IPS DF 6.9 (cell line): ENCODE results near the gene MYO18B.

Source experiments
- DNase-seq: peaks from one replicate; pipeline ENCODE4 v3.0.0-alpha.2; 2013; ENCODE audit warnings: low read depth, low spot score
- H3K27ac ChIP-seq: one replicate; pipeline ENCODE4 v1.5.1; 2013; ENCODE audit warnings: low read length, control low read depth
- H3K27me3 ChIP-seq: 2 replicates; pipeline ENCODE4 v1.6.1; 2013; ENCODE audit warnings: mild to moderate bottlenecking, low read length; ENCODE audit not compliant: control insufficient read depth, insufficient read depth
- H3K36me3 ChIP-seq: 2 replicates; pipeline ENCODE4 v1.6.1; 2013; ENCODE audit warnings: low read length; ENCODE audit not compliant: control insufficient read depth, insufficient read depth
- H3K4me1 ChIP-seq: 2 replicates; pipeline ENCODE4 v1.6.1; 2013; ENCODE audit warnings: low read length; ENCODE audit not compliant: control insufficient read depth, insufficient read depth
- H3K4me3 ChIP-seq: 2 replicates; pipeline ENCODE4 v1.5.1; 2013; ENCODE audit warnings: mild to moderate bottlenecking, low read length
- H3K9me3 ChIP-seq: 2 replicates; pipeline ENCODE4 v1.6.1; 2013; ENCODE audit warnings: low read length, inconsistent platforms; ENCODE audit not compliant: control insufficient read depth, insufficient read depth
- whole genome bisulfite sequencing: extraction: QIAGEN DNeasy Blood & Tissue Kit; methylation state at CpG from one replicate; pipeline ENCODE4 v1.1.7; 2013; ENCODE audit warnings: mixed read lengths, missing lambda C conversion rate; ENCODE audit not compliant: insufficient read length, insufficient coverage; 5-methylcytosine and 5-hydroxymethylcytosine counted together

MYO18B gene, protein sequence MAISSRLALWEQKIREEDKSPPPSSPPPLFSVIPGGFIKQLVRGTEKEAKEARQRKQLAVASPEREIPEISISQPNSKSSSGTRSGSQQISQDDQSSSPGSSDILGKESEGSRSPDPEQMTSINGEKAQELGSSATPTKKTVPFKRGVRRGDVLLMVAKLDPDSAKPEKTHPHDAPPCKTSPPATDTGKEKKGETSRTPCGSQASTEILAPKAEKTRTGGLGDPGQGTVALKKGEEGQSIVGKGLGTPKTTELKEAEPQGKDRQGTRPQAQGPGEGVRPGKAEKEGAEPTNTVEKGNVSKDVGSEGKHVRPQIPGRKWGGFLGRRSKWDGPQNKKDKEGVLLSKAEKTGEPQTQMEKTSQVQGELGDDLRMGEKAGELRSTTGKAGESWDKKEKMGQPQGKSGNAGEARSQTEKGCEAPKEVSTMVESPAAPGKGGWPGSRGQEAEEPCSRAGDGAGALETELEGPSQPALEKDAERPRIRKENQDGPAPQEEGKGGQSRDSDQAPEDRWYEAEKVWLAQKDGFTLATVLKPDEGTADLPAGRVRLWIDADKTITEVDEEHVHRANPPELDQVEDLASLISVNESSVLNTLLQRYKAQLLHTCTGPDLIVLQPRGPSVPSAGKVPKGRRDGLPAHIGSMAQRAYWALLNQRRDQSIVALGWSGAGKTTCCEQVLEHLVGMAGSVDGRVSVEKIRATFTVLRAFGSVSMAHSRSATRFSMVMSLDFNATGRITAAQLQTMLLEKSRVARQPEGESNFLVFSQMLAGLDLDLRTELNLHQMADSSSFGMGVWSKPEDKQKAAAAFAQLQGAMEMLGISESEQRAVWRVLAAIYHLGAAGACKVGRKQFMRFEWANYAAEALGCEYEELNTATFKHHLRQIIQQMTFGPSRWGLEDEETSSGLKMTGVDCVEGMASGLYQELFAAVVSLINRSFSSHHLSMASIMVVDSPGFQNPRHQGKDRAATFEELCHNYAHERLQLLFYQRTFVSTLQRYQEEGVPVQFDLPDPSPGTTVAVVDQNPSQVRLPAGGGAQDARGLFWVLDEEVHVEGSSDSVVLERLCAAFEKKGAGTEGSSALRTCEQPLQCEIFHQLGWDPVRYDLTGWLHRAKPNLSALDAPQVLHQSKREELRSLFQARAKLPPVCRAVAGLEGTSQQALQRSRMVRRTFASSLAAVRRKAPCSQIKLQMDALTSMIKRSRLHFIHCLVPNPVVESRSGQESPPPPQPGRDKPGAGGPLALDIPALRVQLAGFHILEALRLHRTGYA (N-terminal part only)

DNA sequence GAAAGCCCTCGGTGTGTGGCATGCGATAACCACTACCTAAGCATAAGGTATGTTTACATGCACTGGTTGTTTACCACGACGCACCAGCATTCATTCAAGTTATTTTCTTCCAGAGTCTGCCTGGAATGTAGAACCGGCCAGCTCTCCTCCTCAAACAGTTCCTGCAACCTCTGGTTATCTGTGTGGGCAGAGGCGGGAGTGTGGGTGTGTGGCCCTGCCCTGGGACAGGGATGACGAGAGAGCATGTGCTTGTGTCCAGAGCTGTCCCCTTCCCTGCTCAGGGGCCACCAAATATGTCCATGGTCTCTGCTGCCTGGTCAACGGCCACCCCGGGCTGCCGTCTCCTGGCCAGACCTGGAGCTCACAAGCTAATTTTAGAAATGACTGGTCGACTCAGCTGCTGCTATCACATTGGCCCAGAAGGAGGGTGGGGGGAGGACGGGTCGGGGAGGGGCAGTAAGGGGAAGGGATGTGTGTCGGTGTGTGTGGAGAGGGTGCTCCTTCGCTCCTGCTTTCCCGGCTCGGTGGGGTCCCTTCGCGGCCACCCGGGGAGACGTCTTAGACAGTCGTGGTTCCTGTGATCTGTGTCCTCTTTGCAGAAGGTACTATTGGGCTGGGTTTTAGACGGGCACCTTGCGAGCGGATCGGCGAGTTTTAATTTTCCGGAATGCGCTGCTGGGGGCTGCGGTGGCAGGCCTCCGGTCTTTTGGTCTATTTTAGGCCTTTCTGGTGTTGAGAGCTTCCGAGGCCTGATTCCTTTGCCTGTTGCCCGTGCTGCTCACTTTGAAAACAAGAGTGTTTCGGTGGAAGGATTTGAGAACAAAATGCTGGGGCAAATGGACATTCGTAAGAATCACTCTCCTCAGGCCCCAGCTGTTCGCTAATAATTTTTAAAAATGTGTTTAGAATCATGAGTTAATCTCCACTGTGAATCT is at the start of gene MYO18B:
TSS of gene MYO18B (plus strand) at position 497 of the 935 bp plus-strand sequence. CDS start 18,905 bp downstream, outside the sequence.
- DNase-seq: no peak
- H3K9me3 ChIP-seq: no peaks in the 10 kb centered on the region
- H3K36me3 ChIP-seq: no peaks in the 10 kb centered on the region
- WGBS: no CpG with 5 or more reads among the region's 36 CpGs
- H3K27me3 ChIP-seq: no peaks in the 10 kb centered on the region
- no peak within 1 kb of the TSS for H3K27ac ChIP-seq
- no peak within 1 kb of the TSS for H3K4me3 ChIP-seq
- H3K4me1 ChIP-seq: no peaks in the 10 kb centered on the region

DNA sequence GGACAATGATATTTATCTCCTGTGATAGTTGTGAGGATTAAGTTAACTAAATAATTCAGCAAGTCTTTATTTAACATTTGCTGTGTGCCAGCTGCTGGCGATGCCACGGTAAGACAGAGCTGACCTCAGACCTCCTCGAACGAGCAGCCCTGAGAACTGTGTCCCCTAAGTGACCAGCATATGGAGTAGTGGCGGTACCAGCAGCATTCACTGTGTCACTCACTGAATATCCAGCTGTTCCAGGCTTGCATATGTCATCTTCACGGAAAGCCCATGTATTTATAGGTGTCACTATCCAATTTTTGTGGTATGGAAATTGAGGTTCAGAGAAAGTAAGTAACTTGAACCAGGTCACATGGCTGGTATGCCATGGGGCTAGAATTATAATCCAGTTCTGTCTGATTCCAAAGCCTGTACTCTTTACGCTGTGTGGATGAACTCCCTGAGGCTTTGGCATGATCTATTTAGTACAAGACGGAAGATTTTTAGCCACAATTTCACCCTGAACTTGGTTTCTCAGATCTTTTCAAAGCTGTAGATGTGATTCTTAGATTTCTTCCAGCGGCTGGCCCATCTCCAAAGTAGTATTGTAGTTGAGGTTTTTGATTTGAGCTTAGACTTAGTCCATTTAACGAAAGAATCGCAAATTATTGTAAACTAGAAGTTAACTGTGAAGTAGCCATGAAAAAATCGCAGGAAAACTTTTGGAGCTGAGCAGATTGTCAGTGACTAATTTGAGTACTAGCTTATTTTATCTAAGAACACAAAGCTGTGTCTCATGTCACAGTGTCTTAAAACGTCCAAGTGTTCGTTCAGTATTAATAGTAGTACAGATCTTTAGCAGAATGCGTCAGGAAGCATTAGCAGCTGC is 49.4 kb upstream of the MYO18B start:
- Histone ChIP-seq H3K9me3 (no peaks in the 10 kb centered on the region), H3K4me1 (no peaks in the 10 kb centered on the region), H3K4me3 (no peak overlapping the region), H3K27ac (no peak overlapping the region), H3K27me3 (no peaks in the 10 kb centered on the region), H3K36me3 (no peaks in the 10 kb centered on the region; the same call in 1 of the 2 replicates)
- no peak for DNase-seq
- no CpG with 5 or more reads among the region's 15 CpGs for WGBS

DNA sequence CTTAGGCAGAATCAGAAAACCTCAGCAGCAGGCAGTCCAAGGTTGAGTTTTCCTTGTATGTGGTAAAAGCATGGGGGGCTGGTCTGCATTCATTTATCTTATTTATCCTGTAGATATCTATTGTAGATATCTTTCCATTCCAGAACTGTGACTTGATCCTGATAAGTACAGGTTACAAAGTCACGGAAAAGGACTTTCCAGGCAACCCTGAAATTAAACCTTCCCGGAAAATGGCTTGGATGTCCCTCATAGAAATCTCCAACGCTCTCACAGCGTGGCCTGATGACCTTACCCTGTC is 48.8 kb upstream of the MYO18B start:
- H3K36me3 ChIP-seq: no peaks in the 10 kb centered on the region; the same call in 1 of the 2 replicates
- no peaks in the 10 kb centered on the region for H3K4me1 ChIP-seq
- WGBS: no CpG with 5 or more reads among the region's 4 CpGs
- H3K27ac ChIP-seq: no peak overlapping the region
- no peak overlapping the region for H3K4me3 ChIP-seq
- H3K27me3 ChIP-seq: no peaks in the 10 kb centered on the region
- DNase-seq: no peak
- no peaks in the 10 kb centered on the region for H3K9me3 ChIP-seq

DNA sequence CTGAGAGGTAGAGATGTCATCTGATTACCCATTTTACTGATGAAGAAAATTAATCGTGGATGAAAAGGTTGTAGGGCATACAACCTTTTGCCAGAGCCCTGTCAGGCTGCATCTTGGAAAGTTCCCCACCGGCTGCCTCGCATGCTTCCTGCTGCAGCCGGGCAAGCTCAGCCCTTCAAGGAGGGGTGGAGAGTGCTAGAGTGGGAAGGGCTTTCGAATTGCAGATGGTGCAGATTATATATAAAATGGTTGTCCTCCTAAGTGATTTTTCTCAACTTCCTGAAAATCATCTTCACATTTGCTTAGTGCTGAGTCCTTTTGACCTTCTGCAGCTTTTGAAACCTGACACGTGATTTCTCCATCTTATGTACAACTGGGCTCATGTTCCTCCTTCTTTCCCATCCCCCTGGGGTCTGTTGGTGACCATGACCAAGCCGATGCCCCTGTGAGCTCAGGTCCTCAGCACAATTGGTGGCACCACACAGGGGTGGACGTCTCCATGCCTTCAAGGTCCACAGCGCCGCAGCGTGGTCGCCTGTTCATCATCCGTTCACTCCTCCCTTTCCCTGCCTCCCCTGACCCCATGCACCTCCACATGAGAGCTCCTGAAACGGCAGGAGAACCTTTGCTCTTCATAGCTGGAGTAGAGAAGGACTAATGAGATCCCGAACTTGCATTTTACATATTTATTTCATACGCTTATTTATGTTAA is 47.6 kb upstream of the MYO18B start:
- Histone ChIP-seq H3K27me3 (no peaks in the 10 kb centered on the region), H3K27ac (no peak overlapping the region), H3K4me3 (no peak overlapping the region), H3K9me3 (no peaks in the 10 kb centered on the region), H3K4me1 (no peaks in the 10 kb centered on the region), H3K36me3 (no peaks in the 10 kb centered on the region; the same call in 1 of the 2 replicates)
- WGBS: no CpG with 5 or more reads among the region's 16 CpGs
- no peak for DNase-seq

DNA sequence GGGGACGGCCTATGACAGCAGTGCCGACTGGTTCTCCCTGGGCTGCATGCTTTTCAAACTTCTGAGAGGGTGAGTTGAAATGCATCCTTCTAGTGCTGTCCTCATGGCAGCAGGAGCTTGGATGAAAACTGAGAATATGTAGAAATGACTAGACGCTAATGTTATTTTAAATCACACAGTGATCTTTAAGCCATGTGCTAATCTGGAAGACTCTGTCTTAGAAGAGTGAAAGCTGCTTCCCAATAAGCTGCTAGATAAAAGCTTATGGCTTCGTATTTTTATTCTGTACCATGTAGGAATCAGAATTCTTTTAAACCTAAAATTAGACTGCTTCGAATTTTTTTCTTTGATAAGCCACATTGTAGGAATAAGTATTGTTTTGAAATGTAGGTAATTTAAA is 46.8 kb upstream of the MYO18B start:
- Histone ChIP-seq H3K27me3 (no peaks in the 10 kb centered on the region), H3K4me3 (no peak overlapping the region), H3K4me1 (no peaks in the 10 kb centered on the region), H3K36me3 (no peaks in the 10 kb centered on the region; the same call in 1 of the 2 replicates), H3K27ac (no peak overlapping the region), H3K9me3 (no peaks in the 10 kb centered on the region)
- WGBS: 100% methylated on average over 1 of the region's 5 CpGs
- DNase-seq: no peak

DNA sequence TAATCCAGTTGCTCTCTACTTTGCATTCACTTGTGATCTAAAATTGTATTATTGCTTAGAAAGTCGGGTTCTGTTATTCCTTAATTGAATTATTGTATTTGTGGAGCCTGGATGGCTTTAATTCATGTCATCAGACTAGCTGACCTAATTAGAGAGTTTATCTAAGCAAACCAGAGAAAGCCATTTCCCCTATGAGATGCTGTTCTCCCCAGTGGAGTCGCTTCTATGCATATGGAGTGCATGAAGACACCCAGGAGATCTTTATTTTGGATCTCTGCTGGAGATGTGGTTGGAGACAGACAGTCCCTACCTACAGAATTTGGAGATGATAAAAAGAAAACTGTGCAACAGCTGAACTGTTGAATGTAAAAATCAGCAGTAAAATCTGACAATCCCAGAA is 45.2 kb upstream of the MYO18B start:
- no peak overlapping the region for H3K4me3 ChIP-seq
- H3K36me3 ChIP-seq: no peaks in the 10 kb centered on the region
- H3K27me3 ChIP-seq: no peaks in the 10 kb centered on the region
- no peak overlapping the region for H3K27ac ChIP-seq
- DNase-seq: no peak
- H3K4me1 ChIP-seq: no peaks in the 10 kb centered on the region
- WGBS: no CpG with 5 or more reads among the region's 2 CpGs
- H3K9me3 ChIP-seq: no peaks in the 10 kb centered on the region

DNA sequence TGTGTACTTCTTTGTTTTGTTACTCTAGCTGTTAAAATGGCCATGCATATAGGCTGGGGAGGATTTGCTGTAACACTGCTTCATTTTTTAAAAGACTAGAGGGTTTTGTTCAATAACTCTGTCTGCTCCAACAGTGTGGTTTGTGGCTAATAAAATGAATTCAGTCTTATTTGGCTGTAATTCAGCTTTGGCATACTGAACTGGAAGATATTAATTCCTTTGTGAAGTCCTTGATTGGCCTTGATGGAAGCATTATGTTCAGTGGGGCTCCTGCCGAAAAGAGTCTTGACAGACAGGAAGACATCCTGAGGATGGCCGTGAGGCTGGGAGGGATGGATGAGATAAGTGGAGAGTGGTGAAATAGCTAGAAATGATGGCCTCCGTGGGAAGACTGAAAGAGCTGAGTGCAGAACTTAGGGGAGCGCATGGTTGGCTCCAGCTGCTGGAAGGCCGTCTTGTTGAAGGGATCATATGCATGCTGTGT is 44.8 kb upstream of the MYO18B start:
- Histone ChIP-seq H3K27me3 (no peaks in the 10 kb centered on the region), H3K36me3 (no peaks in the 10 kb centered on the region)
- WGBS: no CpG with 5 or more reads among the region's 5 CpGs

DNA sequence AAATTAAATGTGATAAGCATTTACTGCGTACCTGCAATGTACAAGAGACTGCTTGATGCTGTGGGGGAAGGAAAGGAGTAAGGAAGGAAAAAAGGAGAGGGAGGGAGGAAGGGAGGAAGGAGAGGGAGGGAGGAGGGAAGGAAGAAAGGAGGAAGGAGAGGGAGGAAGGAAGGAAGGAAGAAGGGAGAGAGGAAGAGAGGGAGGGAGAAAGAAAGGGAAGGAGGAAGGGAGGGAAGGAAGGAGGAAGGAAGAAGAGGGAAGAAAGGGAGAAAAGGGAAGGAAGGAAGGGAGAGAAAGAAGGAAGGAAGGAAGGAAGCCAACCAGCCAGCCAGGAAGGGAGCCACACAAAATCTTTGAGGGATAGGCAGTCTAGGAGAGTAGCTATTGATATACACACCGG is 44.0 kb upstream of the MYO18B start:
- no peak overlapping the region for H3K27ac ChIP-seq
- no peaks in the 10 kb centered on the region for H3K4me1 ChIP-seq
- H3K27me3 ChIP-seq: no peaks in the 10 kb centered on the region
- no peak for DNase-seq
- no peaks in the 10 kb centered on the region for H3K36me3 ChIP-seq
- H3K9me3 ChIP-seq: no peaks in the 10 kb centered on the region
- no peak overlapping the region for H3K4me3 ChIP-seq
- WGBS: no CpG with 5 or more reads among the region's 2 CpGs

More for the DNA sequence above, 44.8 kb upstream of the MYO18B start:
- Histone ChIP-seq H3K27ac (no peak overlapping the region), H3K4me1 (no peaks in the 10 kb centered on the region), H3K4me3 (no peak overlapping the region), H3K9me3 (no peaks in the 10 kb centered on the region)
- no peak for DNase-seq
